Fibroblast of skin of left quadriceps (primary cell): ENCODE results near the gene COX7A2L.
"Not testable (repeated sequence)": the region's sequence is repeated elsewhere in the genome, so short reads cannot be mapped to it uniquely, and the experiment has no call there.

Experiments
- DNase-seq, 2 experiments: peaks; one replicate each; pipeline ENCODE4 v3.0.0-alpha.2; 2013; ENCODE audit warnings: low read depth in 2 of 2

COX7A2L gene

DNA sequence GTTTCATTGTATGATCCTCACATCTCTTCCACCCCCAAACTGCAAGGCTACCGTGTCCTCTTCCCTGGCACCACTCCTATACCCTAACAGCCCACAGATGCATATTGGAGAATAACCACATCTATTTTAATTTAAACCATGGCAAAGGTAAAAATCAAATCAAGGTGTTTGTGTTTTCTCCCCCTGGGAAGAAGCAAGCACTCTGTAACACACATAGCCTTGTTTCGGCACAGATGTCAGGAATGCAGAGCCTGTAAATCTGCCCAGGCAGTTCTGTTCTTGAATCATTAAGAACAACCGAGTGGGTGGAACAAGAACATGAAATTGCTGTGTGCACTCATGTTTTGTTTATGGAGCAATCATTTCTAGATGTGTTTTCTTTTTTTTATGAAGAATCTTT lies 6.8 kb upstream of the COX7A2L start:
- no peak for DNase-seq

DNA sequence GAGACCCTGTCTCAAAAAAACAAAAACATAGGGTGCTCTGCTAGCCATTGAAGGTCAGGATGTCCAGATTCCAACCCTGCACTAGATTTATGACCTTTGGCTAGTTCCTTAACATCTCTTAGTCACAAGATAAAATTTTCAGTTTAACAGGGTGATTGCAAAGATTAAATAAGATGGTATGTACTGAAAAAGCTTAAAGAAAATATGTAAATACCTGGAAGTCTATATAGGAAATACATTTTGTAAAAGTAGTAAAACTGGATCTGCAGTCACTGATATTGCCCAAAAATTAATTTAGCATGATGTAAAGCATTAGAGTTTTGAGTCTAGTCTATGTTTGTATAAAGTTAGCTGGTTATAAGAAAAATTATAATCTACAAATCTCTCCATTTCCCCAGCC lies 5.4 kb upstream of the COX7A2L start:
- no peak for DNase-seq

DNA sequence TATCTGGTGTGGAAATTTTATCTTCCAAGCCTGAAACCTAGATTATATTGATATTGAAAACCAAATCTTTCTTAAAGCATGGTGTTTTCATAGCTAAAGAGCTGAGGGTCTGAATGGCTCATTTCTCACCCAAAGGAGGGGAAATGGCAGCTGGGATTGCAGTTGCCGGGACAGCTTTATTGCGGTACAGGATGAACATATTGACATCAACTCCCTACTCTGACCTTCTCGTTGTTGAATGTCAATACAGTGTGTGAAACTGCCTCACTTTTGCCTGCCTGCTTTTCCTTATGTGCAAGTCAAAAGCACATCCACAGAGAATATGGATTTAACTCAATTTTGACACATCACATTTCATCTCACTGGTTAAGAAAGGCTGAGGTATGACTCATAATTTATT lies 3.6 kb upstream of the COX7A2L start:
- no peak for DNase-seq

DNA sequence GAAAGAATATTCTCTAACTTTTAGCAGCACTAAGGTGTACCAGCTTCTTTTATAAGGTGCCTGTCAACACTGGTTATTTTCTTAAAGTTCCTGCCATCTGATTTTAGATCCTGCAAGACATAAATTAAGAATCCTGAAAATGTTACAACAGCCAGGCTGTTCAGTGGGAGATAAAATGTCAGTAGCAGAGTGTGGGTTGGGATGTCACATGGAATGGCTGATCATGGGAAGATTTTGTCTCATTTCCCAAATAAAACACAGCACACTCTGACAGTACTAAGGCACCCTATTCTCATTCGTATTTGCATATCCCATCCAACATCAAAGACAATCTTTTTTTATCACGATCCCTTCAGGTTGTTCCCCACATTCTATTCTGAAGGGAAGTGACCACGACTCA lies 2.4 kb upstream of the COX7A2L start:
- DNase-seq, result no peak

DNA sequence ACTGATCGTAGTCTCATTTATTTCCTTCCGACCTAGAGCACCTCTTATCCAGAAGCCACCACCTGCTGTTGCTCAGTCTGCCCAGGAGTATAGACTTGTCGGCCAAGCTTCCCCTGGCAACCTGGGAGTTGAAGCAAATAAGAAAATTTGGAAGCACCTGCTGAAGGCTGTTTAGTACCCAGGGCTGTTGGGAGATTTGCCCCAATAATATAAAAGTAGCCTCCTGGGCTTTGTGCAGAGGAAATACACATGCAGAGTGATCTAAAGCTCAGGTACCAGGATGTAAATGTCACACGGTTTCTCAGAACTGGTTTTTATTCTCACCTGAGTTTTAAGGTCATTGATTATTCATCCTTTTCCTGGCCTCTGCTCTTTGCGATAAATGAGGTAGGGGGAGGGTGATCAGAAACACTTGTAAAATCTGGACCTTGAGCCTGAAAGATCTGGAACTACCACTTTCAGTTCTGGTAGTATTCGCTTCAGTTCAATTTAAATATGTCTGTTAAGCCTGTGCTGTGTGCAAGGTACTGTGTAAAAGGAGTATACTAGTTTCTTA lies 789 bp upstream of the COX7A2L start:
- no peak for DNase-seq

DNA sequence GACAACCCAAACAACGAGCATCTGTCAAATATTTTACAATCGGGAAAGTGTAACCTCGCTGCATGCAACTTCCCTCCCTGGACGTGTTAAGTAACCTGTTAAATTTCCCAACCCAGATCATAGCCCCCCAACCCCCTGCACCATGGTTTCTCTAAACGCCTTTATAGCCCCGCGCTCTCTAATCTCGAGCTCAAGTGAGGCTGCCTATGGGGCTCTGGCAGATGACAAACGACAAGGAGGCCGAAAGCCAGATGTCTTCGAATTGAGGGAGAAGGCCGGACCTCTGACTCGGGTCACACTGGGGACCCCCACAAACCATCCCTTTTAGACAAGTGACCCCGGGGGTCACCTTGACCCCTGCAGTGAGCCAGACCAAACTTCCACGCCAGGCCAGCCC lies 526 bp downstream of the COX7A2L start:
- DNase-seq, result no peak

DNA sequence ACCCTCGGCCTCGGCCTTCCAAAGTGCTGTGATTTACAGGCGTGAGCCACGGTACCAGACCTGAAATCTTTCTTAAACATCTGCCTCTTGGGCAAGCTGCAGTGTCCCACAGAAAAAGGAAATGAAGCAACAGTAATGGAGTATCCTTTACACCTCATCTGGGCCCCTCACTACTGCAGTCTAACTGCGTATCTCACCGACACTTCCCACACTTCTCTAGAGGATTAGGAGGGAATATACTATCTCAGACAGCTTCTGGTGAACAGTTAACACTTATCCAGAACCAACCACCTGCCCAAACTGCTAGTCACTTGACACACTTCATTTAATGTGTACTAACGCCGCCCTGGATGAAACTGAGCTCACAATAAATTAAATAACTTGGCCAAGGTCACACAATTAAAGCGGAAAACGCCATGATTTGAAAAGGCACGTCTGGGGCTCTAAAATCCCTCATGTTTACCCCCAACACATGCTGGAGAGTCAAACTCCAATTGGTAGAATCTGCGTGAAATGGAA lies 993 bp downstream of the COX7A2L start:
- DNase-seq, result peak in 1 of 2 experiments; percentile 34

DNA sequence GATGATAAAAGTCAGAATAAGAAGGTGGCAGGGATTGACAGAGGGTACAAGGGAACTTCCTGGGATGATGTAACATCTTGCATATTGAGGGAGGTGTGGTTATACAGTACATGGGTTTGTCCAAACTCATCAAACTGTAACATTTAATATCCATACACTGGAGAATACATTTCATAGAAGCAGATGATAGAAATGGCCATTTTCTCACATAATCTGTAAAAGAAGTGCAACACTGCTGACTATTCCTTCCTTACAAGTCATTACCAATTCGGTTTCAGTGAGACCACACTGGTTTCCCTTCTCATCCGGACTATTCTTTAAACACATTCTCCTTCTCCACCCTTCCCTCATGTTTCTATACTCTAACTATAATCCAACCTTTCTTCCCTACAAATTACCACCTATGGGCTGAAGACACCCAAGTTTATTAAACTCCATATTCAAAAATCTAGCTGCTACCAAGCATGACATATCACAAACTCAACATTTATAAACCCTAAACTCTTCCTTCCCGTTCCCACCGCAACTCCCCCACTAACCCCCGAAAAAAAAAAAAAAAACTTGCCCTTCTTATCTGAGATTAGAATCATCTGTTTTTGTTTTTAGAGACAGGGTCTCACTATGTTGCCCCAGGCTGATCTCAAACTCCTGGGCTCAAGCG lies 1.6 kb downstream of the COX7A2L start:
- DNase-seq, result no peak

DNA sequence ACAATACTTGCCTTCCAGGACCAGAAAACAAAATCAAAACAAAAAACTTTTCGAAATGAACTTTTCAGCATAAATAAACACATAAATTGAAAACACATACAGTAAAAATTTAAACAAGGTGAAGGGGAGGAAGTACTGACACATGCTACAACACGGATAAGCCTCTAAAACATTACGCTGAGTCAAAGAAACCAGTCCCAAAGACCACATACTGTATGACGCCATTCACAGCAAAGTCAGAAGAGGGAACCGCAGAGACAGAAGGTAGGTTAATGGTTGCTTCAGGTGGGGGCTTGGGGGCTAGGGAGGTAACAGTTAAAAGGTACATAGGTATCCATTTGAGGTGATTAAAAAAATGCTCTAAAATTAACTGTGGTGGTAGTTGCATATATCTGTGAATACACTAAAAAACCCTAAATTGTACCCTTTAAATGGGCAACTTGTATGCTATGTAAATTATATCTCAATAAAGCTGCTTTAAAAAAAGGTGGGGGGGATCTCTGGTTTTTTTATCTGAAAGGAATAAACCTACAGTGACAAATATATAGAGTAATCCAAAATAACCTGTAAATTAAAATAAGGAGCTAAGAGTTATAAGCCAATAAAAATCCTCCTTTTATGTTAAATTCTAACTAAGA lies 7.1 kb downstream of the COX7A2L start:
- DNase-seq, result no peak

DNA sequence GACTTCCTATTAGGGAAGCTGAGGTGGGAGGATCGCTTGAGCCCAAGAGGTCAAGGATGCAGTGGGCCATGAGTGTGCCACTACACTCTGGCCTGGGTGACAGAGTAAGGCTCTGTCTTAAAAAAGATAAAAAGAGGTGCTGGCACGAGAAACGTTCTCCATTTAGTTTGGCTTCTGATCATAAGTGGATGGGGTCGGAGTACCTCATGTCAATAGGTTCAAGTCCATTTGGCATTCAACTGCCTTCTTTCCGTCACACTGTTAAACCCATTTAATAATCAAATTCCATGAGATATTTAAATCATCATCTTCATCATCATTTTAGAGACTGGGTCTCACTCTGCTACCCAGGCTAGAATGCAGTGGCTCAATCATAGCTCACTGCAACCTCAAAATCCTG lies 9.2 kb downstream of the COX7A2L start:
- no peak for DNase-seq

DNA sequence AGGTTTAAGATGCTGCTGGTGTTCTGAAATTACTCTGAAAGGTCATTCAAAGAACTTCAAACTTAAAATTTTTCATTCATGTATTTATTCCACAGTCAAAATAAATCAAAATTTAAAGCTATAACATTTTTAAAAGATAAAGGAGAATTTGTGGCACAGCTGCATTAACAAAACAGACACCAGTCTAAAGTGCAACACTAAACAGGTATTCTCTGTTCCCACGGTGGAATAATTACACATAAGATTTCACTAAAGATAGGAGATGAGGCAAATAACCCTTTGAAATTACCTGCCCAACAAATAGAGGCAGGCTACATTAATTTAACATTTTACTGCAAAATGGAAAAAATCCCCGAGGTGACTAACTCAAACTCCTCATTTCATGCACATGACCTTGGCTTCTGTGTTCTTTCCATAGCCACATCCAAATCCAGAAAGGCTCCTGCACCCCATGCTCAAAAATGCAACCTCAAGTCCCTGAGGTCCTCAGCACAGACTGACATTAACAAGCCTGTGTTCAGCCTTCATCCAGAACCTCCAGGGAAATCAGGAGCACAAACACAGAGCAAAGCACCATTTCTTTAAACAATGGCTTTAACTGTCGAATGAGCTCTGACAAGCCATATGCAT lies 10.5 kb downstream of the COX7A2L start:
- no peak for DNase-seq

DNA sequence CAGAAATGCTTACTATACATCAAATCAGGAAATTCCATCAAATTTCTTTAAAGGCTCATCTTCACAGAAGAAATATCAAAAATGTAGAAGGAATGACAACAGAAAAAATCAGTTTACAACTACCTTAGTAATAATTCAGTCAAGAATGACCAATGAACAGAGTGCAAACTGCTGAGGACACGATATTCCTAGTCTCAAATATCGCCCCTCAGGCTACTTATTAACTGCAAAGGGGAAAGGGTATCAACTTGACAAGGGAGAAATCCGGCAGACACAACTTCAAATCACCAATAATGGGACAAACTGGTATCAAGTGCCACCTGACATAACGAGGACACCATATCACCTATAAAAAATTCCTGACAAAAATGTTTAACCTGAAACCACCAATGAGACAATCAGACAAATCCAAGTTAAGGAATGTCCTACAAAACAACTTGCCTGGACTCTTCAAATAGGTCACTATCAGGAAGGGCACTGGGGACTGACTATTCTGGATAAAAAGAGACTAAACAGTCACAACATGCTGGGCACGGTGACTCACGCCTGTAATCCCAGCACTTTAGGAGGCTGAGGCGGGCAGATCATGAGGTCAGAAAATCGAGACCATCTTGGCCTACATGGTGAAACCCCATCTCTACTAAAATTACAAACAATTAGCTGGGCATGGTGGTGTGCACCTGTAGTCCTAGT lies 12.8 kb downstream of the COX7A2L start:
- no peak for DNase-seq

DNA sequence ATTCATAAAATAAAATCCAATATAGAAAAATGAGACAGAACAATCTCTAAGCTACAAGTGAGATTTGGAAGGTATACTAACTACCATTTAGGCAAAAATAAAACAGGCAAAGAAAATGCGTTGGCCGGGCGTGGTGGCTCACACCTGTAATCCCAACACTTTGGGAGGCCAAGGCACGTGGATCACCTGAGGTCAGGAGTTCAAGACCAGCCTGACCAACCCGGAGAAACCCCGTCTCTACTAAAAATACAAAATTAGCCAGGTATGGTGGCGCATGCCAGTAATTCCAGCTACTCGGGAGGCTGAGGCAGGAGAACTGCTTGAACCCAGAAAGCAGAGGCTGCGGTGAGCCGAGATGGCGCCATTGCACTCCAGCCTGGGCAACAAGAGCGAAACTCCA lies 13.5 kb downstream of the COX7A2L start:
- not testable (repeated sequence) for DNase-seq

DNA sequence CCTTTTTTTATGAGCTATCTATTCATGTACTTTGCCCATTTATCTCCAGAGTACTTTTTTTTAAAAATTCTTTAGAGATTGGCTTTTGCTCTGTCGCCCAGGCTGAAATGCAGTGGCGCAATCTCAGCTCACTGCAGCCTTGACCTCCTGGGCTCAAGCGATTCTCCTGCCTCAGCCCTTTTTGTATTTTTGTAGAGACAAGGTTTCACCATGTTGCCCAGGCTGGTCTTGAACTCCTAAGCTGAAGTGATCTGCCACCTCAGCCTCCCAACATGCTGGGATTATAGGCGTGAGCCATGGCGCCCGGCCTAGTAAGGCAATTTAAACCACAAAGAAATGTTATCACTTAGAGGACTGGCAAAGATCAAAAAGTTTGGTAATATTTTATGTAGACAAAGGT lies 14.2 kb downstream of the COX7A2L start:
- not testable (repeated sequence) for DNase-seq

DNA sequence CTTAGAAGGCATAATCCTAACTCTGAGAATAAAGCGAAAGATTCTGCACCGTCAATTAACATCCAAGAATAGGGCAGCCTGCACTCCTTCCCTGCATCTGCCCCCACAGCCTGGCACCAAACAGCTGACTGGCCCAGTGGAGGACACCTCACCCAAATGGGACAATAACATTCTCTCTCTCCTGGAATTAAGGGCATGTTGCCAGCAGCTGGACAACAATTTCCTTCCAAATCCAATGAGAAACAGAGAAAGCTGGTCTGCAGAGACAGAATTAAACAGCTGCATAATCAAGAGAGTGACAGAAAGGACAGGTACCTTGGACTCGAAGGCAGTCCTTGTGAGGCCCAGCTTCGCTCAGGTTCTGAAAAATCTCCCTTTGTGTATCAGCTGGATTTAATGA lies 15.0 kb downstream of the COX7A2L start:
- no peak for DNase-seq

DNA sequence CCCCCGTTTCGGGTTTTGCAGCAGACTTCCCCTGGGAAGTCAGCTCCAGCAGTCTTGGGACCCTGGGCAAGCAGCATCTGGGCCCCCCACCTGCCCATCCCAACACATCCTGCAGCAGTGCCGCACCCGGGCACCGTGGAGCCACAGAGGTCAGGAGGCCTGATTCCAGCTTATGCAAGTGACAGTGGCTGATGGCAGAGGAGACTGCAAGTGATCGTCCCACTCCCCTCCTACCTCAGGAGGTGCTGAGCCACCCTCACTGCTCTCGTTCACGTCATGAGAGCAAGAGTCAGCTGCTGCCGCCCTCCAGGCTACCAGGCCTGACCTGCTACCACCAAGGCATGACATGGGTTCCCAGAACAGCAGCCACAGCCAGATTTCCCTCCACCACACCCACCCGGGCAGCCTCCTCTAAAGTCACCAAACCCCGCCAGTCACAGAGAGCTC lies 18.2 kb downstream of the COX7A2L start:
- no peak for DNase-seq

DNA sequence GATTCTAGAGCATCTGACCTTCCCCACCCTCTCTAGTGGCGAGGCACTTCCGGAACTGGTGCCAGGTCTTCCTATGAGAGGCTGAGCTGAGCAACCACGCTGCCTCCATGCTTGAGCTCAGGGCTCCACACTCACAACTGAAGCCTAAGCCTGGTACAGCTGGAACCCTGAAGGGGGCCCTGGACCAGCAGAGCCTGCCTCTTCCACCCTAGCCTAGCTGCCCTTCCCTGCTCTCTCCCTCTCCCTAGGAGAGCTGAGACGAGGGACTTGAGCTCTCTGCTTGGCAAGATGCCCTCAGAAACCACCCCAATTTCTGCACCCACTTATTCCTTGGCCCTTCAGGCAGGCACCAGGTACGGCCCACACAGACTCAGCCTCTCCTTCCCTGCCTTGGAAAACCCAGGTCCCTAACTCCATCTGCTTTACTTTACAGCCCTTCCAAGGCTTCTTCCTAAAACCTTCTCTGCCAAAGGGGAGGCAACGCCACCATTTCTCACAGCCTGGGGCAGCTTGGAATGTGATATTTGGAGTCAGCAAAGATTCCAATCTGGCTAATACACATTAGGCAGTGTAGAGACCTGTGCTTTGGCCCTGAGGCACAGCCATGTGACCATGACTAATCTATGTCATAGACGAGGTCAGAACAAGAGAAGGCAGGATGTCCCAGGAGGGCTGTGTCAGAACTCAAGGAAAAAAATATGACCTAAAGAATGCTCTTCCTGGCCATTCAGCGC lies 18.8 kb downstream of the COX7A2L start:
- DNase-seq, result peak; percentile 51 to 53

DNA sequence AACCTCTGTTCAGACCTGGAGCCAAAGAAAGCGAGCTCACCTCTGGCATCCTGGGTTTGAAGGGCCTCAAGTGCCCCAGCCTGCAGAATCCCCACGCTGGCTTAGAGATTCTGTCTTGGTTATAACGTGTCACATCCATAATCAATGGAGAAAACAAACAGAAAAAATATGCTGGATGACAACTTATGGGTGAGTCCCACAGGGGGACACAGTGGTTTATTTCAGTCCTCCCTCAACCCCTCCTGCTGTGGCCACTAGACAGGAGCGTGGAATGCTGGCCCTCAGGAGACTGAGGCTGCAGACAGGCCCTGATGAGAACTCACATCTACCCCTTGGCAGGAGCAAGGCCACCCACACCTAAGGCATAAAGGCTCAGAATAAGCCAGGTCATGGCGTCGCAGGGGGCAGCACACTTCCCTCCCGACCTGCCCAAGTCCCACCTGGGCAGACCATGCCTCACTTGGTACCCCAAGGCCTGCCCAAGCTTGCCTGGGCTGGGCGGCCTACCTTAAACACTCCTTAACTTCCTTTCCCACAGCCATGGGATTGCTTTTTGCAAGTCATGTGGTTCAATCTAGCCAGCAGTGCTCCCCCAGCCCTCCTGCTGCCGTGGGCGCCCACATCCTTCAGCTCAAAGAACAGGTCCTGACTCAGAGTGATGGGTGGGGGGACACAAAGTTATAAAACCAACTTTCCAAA lies 19.9 kb downstream of the COX7A2L start:
- no peak for DNase-seq

DNA sequence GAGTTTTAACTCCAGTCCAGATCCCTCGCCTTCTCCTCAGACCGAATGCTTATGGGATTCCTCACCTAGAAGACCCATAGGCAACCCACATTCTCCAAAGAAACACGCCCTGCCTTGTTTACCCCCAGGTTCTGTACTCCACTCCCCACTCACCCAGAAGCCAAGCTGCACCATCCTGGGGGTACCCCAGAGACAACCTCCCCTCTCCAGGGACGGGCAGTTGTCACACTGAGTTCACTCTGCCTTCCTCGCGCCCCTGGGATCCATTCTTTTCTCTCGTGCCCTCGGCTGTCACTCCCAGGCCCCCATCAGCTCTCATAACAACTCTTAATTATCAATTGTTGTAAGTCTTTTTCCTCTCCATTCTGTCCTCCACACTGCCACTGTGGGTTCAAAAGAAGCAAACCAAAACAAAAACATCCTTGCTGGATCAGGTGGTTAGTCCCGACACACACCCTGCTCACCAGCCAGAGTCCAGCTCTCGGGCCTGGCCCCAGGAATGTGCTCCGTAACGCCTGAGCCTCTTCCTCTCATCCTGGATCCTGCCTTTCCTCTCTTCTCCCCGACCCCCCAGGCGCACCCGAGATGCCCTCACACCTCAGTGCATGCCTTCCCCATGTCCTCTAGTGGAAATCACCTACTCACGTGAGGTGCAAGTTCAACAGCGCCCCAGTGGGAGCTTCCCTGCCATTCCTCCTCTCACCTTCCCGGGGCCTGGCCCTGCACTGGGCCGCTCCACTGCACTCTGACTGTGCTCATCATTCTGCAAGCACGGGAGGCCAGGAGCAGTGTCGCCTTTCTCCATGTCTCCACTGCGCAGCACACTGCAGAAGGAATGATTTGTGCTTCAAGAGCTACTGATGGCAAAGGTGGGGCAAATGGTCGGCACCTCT lies 20.7 kb downstream of the COX7A2L start:
- no peak for DNase-seq
